Body of pancreas (tissue), 4 donors: ENCODE results near the gene SENP6.

Experiments
- POLR2A ChIP-seq, 3 donors: fragments of 450-650 bp; IDR thresholded peaks; one replicate each; pipeline ENCODE4 v1.6.1; 2016; ENCODE audit warnings: antibody characterized with exemption in 3 of 3, mild to moderate bottlenecking in 2 of 3
- TF ChIP-seq, protein P1 (sequence below), 7 experiments: fragments of 450-650 bp in 4 of 7; fragments of 200-600 bp in 3 of 7; sonication (generic) in 3 of 7; IDR thresholded peaks; one replicate each; pipeline ENCODE4 v1.5.1; 2016 to 2019; ENCODE audit warnings: antibody characterized with exemption in 7 of 7

DNA sequence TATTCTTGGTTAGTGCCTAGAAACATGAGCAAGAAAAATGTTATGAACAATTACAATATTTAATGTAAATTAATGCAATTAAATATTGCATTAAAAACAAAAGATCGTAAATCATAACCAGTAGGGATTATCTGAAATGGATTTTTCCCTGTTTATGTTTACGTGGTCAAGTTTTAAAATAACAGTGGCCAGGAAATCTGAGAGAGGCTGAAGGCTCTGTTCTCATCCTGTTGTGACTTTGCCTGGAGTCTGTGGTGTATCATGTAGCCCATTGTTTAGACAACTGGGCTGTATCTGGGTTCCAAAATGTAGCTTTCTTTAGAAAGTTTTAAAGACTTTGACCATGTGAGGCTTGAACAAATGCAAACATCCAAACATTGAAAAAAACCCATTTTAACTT lies 149.8 kb downstream of the SENP6 start:
- no peak for TF ChIP-seq POLR2A (IDR thresholded peaks at IDR 0.05)
- TF ChIP-seq, protein P1, sequence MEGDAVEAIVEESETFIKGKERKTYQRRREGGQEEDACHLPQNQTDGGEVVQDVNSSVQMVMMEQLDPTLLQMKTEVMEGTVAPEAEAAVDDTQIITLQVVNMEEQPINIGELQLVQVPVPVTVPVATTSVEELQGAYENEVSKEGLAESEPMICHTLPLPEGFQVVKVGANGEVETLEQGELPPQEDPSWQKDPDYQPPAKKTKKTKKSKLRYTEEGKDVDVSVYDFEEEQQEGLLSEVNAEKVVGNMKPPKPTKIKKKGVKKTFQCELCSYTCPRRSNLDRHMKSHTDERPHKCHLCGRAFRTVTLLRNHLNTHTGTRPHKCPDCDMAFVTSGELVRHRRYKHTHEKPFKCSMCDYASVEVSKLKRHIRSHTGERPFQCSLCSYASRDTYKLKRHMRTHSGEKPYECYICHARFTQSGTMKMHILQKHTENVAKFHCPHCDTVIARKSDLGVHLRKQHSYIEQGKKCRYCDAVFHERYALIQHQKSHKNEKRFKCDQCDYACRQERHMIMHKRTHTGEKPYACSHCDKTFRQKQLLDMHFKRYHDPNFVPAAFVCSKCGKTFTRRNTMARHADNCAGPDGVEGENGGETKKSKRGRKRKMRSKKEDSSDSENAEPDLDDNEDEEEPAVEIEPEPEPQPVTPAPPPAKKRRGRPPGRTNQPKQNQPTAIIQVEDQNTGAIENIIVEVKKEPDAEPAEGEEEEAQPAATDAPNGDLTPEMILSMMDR (IDR thresholded peaks at IDR 0.05), result no peak
